Gastrocnemius medialis (tissue), 4 donors: Measurements from ENCODE around the gene PRDM2. TPM values are rescaled to one million over a fixed set of nuclear protein-coding genes. Genes with fewer than 3 reads are reported as not detected.

Experiments
- ATAC-seq, 2 donors: fragments of 150-250 bp; one replicate each; pipeline ENCODE4 v1.9.1; 2016
- DNase-seq, 2 donors: peaks; one replicate each; pipeline ENCODE4 v3.0.0-alpha.2; 2019
- H3K27ac ChIP-seq, 4 donors: fragments of 200-600 bp; sonication (generic); 1 replicate in 1 of 4; 2 replicates in 3 of 4; pipeline ENCODE4 v1.5.1; 2016 to 2018; ENCODE audit warnings: mild to moderate bottlenecking in 2 of 4, moderate library complexity in 1 of 4
- H3K27me3 ChIP-seq, 3 donors: fragments of 200-600 bp; sonication (generic) in 2 of 3; 1 replicate in 1 of 3; 2 replicates in 2 of 3; pipeline versions ENCODE4 v1.5.1 to v1.6.0; 2016 to 2019; ENCODE audit warnings: mild to moderate bottlenecking in 1 of 3, moderate library complexity in 1 of 3
- H3K36me3 ChIP-seq, 2 donors: fragments of 200-600 bp; sonication (generic) in 1 of 2; one replicate each; pipeline ENCODE4 v1.5.1; 2017 to 2018
- H3K4me1 ChIP-seq, 2 donors: fragments of 200-600 bp; sonication (generic) in 1 of 2; one replicate each; pipeline ENCODE4 v1.5.1; 2016 to 2017; ENCODE audit warnings: mild to moderate bottlenecking in 2 of 2
- H3K4me3 ChIP-seq, 4 donors: fragments of 200-600 bp; sonication (generic) in 3 of 4; 1 replicate in 1 of 4; 2 replicates in 3 of 4; pipeline ENCODE4 v1.5.1; 2016 to 2019; ENCODE audit warnings: mild to moderate bottlenecking in 2 of 4
- H3K9me3 ChIP-seq, 3 donors: fragments of 200-600 bp; sonication (generic) in 2 of 3; 1 replicate in 1 of 3; 2 replicates in 2 of 3; pipeline ENCODE4 v1.5.1; 2016 to 2019
- CTCF ChIP-seq, 5 experiments: fragments of 450-650 bp in 3 of 5; fragments of 200-600 bp in 2 of 5; sonication (generic) in 2 of 5; IDR thresholded peaks in 4 of 5; conservative IDR thresholded peaks in 1 of 5; 1 replicate in 4 of 5; 2 replicates in 1 of 5; pipeline ENCODE4 v1.5.1; 2016 to 2019; ENCODE audit warnings: antibody characterized with exemption in 5 of 5, mild to moderate bottlenecking in 3 of 5, moderate library complexity in 3 of 5
- POLR2A ChIP-seq, 2 donors: fragments of 450-650 bp; IDR thresholded peaks; one replicate each; pipeline ENCODE4 v1.6.1; 2017; ENCODE audit warnings: antibody characterized with exemption in 2 of 2, mild to moderate bottlenecking in 2 of 2, moderate library complexity in 2 of 2
- in situ Hi-C, 4 donors: fragments of 200-750 bp; cut with MboI; loops; one replicate each; pipeline versions ENCODE4 v1.15.0 to v1.8.0; 2017; ENCODE audit warnings: low sequenced_read_pairs in 4 of 4
- intact Hi-C: fragments of 100-400 bp; cut with DNase I; formaldehyde crosslinking; loops from one replicate; pipeline ENCODE4 v1.15.1; 2023; ENCODE audit warnings: low total_unique reads
- total RNA-seq, 4 donors: library from RNA; depleted of rRNA; stranded (reverse); fragments of >200 nt; gene quantifications; one replicate each; pipeline versions ENCODE4 v1.1.0 to v1.2.3, GENCODE V29; 2016

PRDM2 gene
- total RNA-seq, 4 donors from 2014 or later, result 24.1 to 38.3 (median 35.6) TPM

- no peak overlapping the region for H3K4me3 ChIP-seq
- intact Hi-C loops, result no loop called here
- in situ Hi-C loops, result no loop called here
- TF ChIP-seq CTCF (IDR thresholded peaks at IDR 0.05 in 4 of 5, conservative IDR thresholded peaks at IDR 0.05 in 1 of 5) (no peak), POLR2A (IDR thresholded peaks at IDR 0.05) (no peak)
- no peaks in the 10 kb centered on the region for H3K27me3 ChIP-seq
- no peak overlapping the region for H3K27ac ChIP-seq
- no peaks in the 10 kb centered on the region for H3K9me3 ChIP-seq
- ATAC-seq (no peak), DNase-seq (no peak)
- H3K36me3 ChIP-seq, result peaks cover 0 to 77% of the 10 kb centered on the region in 2 donors
- H3K4me1 ChIP-seq, result peaks cover 7 to 9% of the 10 kb centered on the region in 2 donors
Observed at GRCh38 chr1:13778431-13778830, 78.4 kb downstream of the PRDM2 start.

- Histone ChIP-seq H3K36me3 (peaks cover 0 to 67% of the 10 kb centered on the region in 2 donors), H3K9me3 (no peaks in the 10 kb centered on the region), H3K27ac (no peak overlapping the region), H3K27me3 (no peaks in the 10 kb centered on the region), H3K4me1 (peaks cover 22 to 24% of the 10 kb centered on the region in 2 donors), H3K4me3 (no peak overlapping the region)
- ATAC-seq, result no peak
- no peak for TF ChIP-seq CTCF (IDR thresholded peaks at IDR 0.05 in 4 of 5, conservative IDR thresholded peaks at IDR 0.05 in 1 of 5)
- TF ChIP-seq POLR2A (IDR thresholded peaks at IDR 0.05), result no peak
- in situ Hi-C loops, result no loop called here
- intact Hi-C loops, result no loop called here
- no peak for DNase-seq
Observed at GRCh38 chr1:13779930-13780329, 79.9 kb downstream of the PRDM2 start.

- in situ Hi-C loops, result no loop called here
- intact Hi-C loops, result no loop called here
- Histone ChIP-seq H3K9me3 (no peaks in the 10 kb centered on the region), H3K36me3 (peaks cover 0 to 64% of the 10 kb centered on the region in 2 donors), H3K27ac (no peak overlapping the region), H3K4me1 (peaks cover 24 to 26% of the 10 kb centered on the region in 2 donors), H3K27me3 (no peaks in the 10 kb centered on the region), H3K4me3 (no peak overlapping the region)
- TF ChIP-seq POLR2A (IDR thresholded peaks at IDR 0.05) (no peak), CTCF (IDR thresholded peaks at IDR 0.05 in 4 of 5, conservative IDR thresholded peaks at IDR 0.05 in 1 of 5) (no peak)
- DNase-seq (no peak), ATAC-seq (no peak)
Observed at GRCh38 chr1:13780780-13781179, 80.8 kb downstream of the PRDM2 start.

GRCh38 chr1:13781228-13781627 is 81.2 kb downstream of the PRDM2 start:
- no peaks in the 10 kb centered on the region for H3K27me3 ChIP-seq
- peaks cover 0 to 59% of the 10 kb centered on the region in 2 donors for H3K36me3 ChIP-seq
- in situ Hi-C loops, result no loop called here
- DNase-seq, result no peak
- no peak overlapping the region for H3K27ac ChIP-seq
- intact Hi-C loops, result no loop called here
- peaks cover 24 to 26% of the 10 kb centered on the region in 2 donors for H3K4me1 ChIP-seq
- ATAC-seq, result no peak
- TF ChIP-seq POLR2A (IDR thresholded peaks at IDR 0.05) (no peak), CTCF (IDR thresholded peaks at IDR 0.05 in 4 of 5, conservative IDR thresholded peaks at IDR 0.05 in 1 of 5) (no peak)
- H3K4me3 ChIP-seq, result no peak overlapping the region
- H3K9me3 ChIP-seq, result no peaks in the 10 kb centered on the region
